Ovary (tissue), 3 donors: Measurements from ENCODE around the gene TERB1.

Experiments used
- CTCF ChIP-seq, 3 donors: fragments of 450-650 bp in 2 of 3; fragments of 200-600 bp in 1 of 3; IDR thresholded peaks; one replicate each; pipeline versions ENCODE4 v1.5.1 to v1.8.0; 2016 to 2022; ENCODE audit warnings: antibody characterized with exemption in 3 of 3, mild to moderate bottlenecking in 1 of 3
- EP300 ChIP-seq: sonication (generic); formaldehyde crosslinking; IDR thresholded peaks from one replicate; pipeline ENCODE4 v1.6.1; 2017; ENCODE audit warnings: antibody characterized with exemption
- POLR2A ChIP-seq: fragments of 450-650 bp; IDR thresholded peaks from one replicate; pipeline ENCODE4 v1.6.1; 2017; ENCODE audit warnings: antibody characterized with exemption, mild to moderate bottlenecking, moderate library complexity
- donor health status: DM: no; HTN: no; CAD: no.

GRCh38 chr16:66811043-66811442 is 9.7 kb upstream of the TERB1 start:
- TF ChIP-seq POLR2A (no peak), CTCF (IDR thresholded peaks at IDR 0.05) (no peak), EP300 (no peak)
